ENCODE measurements around the gene GIMAP5.

Gene GIMAP5

DNA sequence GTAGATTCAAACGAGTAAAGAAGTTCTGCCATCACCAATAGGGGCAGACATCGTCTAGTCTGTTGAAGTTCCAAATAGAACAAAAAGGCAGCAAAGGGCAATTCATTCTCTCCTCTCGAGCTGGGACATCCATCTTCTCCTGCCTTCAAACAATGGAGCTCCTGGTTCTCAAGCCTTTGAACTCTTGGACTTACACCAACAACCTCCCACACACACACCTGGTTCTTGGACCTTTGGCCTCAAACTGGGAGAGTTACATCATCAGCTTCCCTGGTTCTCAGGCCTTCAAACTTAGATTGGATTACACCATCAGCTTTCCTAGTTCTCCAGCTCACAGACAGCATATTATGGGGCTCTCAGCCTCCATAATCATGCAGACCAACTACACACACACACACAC lies 9.8 kb upstream of the GIMAP5 start:
- H3K9me3 Mint-ChIP-seq: peaks cover 26% of the 10 kb centered on the region
- H3K4me3 Mint-ChIP-seq: no peak overlapping the region
- H3K27ac Mint-ChIP-seq: peak overlapping the region; percentile 10
- H3K36me3 Mint-ChIP-seq (ENCODE audit: low read depth): peaks cover 52% of the 10 kb centered on the region
- H3K27me3 Mint-ChIP-seq: no peaks in the 10 kb centered on the region
- peaks cover 59% of the 10 kb centered on the region for H3K4me1 Mint-ChIP-seq (ENCODE audit: low read depth)

- Mint-ChIP-seq H3K4me3 (no peak overlapping the region), H3K27me3 (no peaks in the 10 kb centered on the region), H3K27ac (no peak overlapping the region), H3K4me1 (ENCODE audit: low read depth) (peaks cover 59% of the 10 kb centered on the region), H3K36me3 (ENCODE audit: low read depth) (peaks cover 46% of the 10 kb centered on the region), H3K9me3 (peaks cover 26% of the 10 kb centered on the region)
These were observed 9.2 kb upstream of the GIMAP5 start for GRCh38 chr7:150728011-150728410.

DNA sequence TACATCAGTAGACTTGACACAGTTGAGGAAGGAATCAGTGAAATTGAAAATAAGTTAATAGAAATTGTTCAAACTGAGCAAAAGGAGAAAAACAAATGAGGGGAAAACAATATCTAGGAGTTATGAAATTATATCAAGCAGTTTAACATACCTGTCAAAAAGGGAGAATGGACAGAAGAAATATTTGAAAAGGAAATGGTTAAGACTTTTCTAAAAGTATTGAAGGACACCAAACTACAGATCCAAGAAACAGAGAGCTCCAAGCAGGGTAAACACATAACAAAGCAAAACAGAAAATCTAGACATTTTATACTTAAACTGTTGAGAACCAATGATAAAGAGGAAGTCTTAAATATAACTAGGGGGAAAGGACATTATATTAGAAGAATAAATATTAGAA lies 8.6 kb upstream of the GIMAP5 start:
- H3K36me3 Mint-ChIP-seq (ENCODE audit: low read depth): peaks cover 40% of the 10 kb centered on the region
- peaks cover 26% of the 10 kb centered on the region for H3K9me3 Mint-ChIP-seq
- H3K4me3 Mint-ChIP-seq: peak overlapping the region; percentile 2
- peaks cover 59% of the 10 kb centered on the region for H3K4me1 Mint-ChIP-seq (ENCODE audit: low read depth)
- H3K27me3 Mint-ChIP-seq: no peaks in the 10 kb centered on the region
- peak overlapping the region; percentile 43 for H3K27ac Mint-ChIP-seq

- H3K9me3 Mint-ChIP-seq: peaks cover 17% of the 10 kb centered on the region
- H3K36me3 Mint-ChIP-seq (ENCODE audit: low read depth): peaks cover 22% of the 10 kb centered on the region
- peaks cover 81% of the 10 kb centered on the region for H3K4me1 Mint-ChIP-seq (ENCODE audit: low read depth)
- peak overlapping the region; percentile 74 for H3K4me3 Mint-ChIP-seq
- peak overlapping the region; percentile 96 for H3K27ac Mint-ChIP-seq
- no peaks in the 10 kb centered on the region for H3K27me3 Mint-ChIP-seq
These were observed 5.3 kb upstream of the GIMAP5 start for GRCh38 chr7:150731916-150732315.

DNA sequence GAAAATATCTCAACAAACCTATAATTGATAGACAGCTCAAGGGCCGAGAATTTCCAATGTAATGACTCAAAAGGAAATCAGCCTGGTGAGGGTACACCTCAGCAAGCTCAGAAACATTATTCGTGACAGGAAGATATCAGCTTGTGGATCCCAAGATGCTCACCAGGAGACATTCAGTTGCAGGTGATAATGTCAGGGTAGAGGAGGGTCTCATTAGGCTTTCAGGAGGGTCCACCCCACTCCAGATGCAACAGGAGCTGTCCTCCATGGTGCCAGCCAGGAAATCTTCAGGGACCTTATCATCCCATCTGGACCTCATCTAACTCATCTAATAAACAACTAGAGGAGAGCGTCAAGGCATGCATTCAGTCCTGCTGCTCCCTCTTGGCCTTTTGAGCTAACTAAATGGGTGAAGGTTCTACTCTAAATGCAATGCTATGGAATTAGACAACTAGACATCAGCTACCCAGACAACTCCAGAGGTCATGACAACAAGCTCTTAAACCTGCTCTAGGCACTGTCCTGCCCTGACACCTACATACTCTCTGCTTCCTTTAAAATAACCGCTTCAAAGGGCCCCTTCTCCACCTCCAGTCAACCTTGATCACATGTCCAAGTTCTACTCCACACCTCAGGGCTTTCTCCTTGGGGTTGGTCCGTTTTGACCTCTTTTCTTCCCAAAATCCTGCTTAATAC lies 4.3 kb upstream of the GIMAP5 start:
- Mint-ChIP-seq H3K27me3 (no peaks in the 10 kb centered on the region), H3K4me3 (peak overlapping the region; percentile 74)

DNA sequence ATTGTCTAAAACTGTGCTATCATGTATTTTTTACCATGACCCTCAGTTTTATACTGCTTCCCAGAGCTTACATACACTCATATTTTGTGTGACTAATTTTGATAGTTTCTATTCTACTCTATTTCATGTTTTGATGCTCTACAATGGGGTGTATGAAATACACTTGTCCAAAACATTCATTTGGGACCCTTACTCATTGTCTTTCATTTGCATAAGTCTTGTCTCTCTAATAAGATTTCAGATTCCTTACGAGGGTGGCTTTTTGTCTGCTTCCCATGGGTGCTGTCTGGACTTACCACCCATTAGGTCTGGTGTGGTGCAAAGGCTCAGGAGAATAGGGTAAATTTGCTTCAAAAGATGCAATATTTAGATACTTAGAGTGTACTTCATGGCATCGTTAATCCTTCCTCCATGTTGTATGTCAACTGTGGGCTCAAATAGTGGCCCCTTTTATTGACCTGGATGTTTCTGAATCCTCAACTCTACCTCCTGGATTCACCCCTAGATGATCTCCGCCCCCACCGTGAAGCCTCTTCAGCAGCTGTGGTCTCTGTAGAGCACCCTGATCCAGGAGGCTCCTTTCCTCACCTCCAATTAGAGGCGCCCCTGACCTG lies 3.6 kb upstream of the GIMAP5 start:
- H3K4me3 Mint-ChIP-seq: peak overlapping the region; percentile 74
- peaks cover 90% of the 10 kb centered on the region for H3K4me1 Mint-ChIP-seq (ENCODE audit: low read depth)
- peaks cover 5% of the 10 kb centered on the region for H3K9me3 Mint-ChIP-seq
- H3K27ac Mint-ChIP-seq: peak overlapping the region; percentile 96
- peaks cover 13% of the 10 kb centered on the region for H3K36me3 Mint-ChIP-seq (ENCODE audit: low read depth)
- no peaks in the 10 kb centered on the region for H3K27me3 Mint-ChIP-seq

More for the DNA sequence above, 4.3 kb upstream of the GIMAP5 start:
- peaks cover 12% of the 10 kb centered on the region for H3K9me3 Mint-ChIP-seq
- peak overlapping the region; percentile 96 for H3K27ac Mint-ChIP-seq
- peaks cover 86% of the 10 kb centered on the region for H3K4me1 Mint-ChIP-seq (ENCODE audit: low read depth)
- H3K36me3 Mint-ChIP-seq (ENCODE audit: low read depth): peaks cover 13% of the 10 kb centered on the region

DNA sequence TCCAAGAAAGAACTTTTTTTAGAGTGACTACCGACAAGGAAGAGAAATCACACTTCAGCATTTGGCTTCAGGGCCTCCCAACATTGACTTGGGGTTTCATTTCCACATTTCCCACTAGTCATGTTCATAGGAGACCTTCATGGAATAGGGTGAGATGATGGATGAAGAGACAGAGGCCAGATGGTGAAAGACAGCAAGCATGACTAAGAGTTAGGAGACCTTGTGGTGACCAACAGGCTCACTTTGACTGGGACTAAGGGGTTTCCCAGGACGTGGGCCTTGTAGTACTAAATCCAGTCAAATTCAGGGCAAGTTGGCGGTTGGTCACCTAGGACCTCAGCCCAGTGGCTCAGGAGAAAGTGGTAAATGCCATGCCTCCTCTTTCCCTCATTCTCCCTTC lies 3.0 kb upstream of the GIMAP5 start:
- Mint-ChIP-seq H3K27me3 (no peaks in the 10 kb centered on the region), H3K36me3 (ENCODE audit: low read depth) (peaks cover 15% of the 10 kb centered on the region), H3K27ac (peak overlapping the region; percentile 96), H3K9me3 (no peaks in the 10 kb centered on the region), H3K4me3 (peak overlapping the region; percentile 74), H3K4me1 (ENCODE audit: low read depth) (peaks cover 89% of the 10 kb centered on the region)

DNA sequence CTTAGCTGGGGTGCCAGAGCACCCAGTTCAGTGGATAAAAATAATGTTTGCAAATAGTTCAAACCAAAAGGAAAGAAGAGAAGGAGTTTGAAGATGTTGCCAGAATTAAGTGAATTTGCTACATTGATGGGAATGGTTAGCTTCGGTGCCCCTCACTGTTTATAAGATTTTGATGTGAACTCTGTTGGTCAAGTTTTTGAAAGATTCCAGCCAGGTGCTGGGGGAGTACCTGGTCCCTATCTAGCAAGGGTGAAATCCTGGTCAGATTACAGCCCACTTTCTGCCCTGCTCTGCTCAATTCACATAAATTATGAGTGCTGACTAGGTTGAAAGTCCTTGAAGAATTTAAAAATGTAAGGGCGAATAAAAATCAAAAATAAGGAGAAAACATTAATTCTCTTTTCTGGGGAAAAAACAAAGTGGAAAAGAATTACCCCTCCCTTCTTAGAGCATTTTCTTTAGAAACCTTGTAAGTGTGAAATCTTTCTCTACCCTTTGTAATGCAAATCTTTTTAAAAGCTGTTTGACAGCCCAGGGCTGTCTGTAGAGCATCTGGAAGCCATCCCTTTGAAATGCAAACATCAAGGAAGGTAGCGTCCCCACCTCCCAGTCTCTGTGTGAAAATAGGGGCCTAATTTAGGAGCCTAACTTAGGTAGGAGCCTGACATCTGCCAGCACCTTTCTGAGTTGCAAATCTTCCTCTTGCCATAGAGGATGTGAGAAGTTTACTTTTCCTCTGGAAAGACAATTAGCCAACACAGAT lies 1.4 kb upstream of the GIMAP5 start:
- peak overlapping the region; percentile 96 for H3K27ac Mint-ChIP-seq
- no peaks in the 10 kb centered on the region for H3K27me3 Mint-ChIP-seq
- H3K36me3 Mint-ChIP-seq (ENCODE audit: low read depth): peaks cover 29% of the 10 kb centered on the region
- H3K4me1 Mint-ChIP-seq (ENCODE audit: low read depth): peaks cover 88% of the 10 kb centered on the region
- no peaks in the 10 kb centered on the region for H3K9me3 Mint-ChIP-seq
- peak overlapping the region; percentile 88 for H3K4me3 Mint-ChIP-seq

DNA sequence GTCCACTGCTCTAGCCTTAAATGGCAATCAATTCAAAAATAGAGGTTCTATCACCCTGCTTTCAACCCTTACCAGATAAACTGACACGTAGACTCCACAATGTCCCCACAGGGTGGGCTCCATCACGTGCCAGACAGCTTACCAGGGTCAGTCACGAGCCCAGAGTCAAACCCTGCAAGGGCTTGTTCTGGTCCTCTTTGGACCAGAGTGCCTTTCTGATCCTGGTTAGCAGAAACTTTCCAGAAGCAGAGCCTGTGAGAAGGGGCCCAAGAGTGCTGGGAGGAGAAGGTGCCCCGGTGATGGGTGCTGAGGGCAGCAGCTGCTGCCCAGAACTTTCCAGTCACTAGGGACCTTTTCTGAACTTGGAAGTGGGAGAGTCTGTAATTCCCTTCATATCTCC lies 354 bp upstream of the GIMAP5 start:
- Mint-ChIP-seq H3K27ac (peak overlapping the region; percentile 96), H3K4me3 (peak overlapping the region; percentile 88), H3K4me1 (ENCODE audit: low read depth) (peaks cover 90% of the 10 kb centered on the region), H3K36me3 (ENCODE audit: low read depth) (peaks cover 40% of the 10 kb centered on the region), H3K9me3 (no peaks in the 10 kb centered on the region), H3K27me3 (no peaks in the 10 kb centered on the region)

DNA sequence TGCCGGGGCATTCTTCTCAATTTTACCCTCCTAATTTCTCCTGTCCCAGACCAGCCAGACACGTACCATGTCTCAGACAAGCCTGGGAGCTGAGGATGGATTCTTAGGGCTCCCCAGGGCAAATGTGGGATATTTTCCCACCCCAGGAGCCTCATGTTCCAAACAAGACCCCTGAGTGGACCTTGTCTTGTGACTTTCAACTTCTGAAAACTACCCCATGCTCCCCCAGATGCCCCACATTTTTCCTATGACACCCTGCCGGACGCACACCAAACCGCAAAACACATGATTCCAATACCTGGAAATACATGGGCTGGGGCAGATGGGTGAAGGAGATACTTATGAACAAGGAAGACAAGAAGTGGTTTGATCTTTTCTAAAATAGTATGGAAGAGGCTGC lies 874 bp downstream of the GIMAP5 start:
- Mint-ChIP-seq H3K36me3 (ENCODE audit: low read depth) (peaks cover 52% of the 10 kb centered on the region), H3K9me3 (no peaks in the 10 kb centered on the region), H3K27ac (peak overlapping the region; percentile 96), H3K27me3 (no peaks in the 10 kb centered on the region), H3K4me1 (ENCODE audit: low read depth) (peaks cover 90% of the 10 kb centered on the region), H3K4me3 (peak overlapping the region; percentile 88)

DNA sequence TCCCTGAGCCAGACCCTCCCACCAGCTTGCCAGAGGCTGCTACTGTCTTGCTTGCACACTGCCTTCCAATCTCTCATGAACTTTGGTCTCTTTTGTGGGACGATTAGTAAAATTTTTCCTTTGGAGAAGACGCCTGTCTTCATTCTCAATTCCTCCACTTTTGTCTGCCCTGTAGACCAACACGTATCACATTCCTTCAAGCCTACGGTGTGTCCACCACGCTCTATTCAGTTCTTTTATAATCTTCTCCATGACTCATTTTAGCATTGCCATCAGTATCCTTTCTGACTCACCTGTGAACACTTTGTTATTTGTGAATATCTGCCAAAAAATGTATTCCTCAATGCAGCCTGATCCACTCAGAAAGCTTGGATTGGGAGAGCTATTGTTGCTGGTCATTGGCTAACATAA lies 1.4 kb downstream of the GIMAP5 start:
- Mint-ChIP-seq H3K9me3 (no peaks in the 10 kb centered on the region), H3K4me1 (ENCODE audit: low read depth) (peaks cover 90% of the 10 kb centered on the region), H3K36me3 (ENCODE audit: low read depth) (peaks cover 57% of the 10 kb centered on the region), H3K27ac (peak overlapping the region; percentile 96), H3K27me3 (no peaks in the 10 kb centered on the region), H3K4me3 (peak overlapping the region; percentile 88)

- Mint-ChIP-seq H3K27ac (peak overlapping the region; percentile 96), H3K36me3 (ENCODE audit: low read depth) (peaks cover 61% of the 10 kb centered on the region), H3K9me3 (no peaks in the 10 kb centered on the region), H3K27me3 (no peaks in the 10 kb centered on the region), H3K4me1 (ENCODE audit: low read depth) (peaks cover 90% of the 10 kb centered on the region), H3K4me3 (peak overlapping the region; percentile 88)
These were observed 1.8 kb downstream of the GIMAP5 start for GRCh38 chr7:150739033-150739432.

GRCh38 chr7:150740053-150740452 lies 2.8 kb downstream of the GIMAP5 start:
- no peaks in the 10 kb centered on the region for H3K27me3 Mint-ChIP-seq
- H3K27ac Mint-ChIP-seq: peak overlapping the region; percentile 97
- peak overlapping the region; percentile 88 for H3K4me3 Mint-ChIP-seq
- H3K36me3 Mint-ChIP-seq (ENCODE audit: low read depth): peaks cover 71% of the 10 kb centered on the region
- H3K4me1 Mint-ChIP-seq (ENCODE audit: low read depth): peaks cover 90% of the 10 kb centered on the region
- no peaks in the 10 kb centered on the region for H3K9me3 Mint-ChIP-seq

GRCh38 chr7:150742286-150742968 lies 5.2 kb downstream of the GIMAP5 start:
- H3K4me3 Mint-ChIP-seq: peak overlapping the region; percentile 88
- H3K27me3 Mint-ChIP-seq: no peaks in the 10 kb centered on the region
- peaks cover 87% of the 10 kb centered on the region for H3K4me1 Mint-ChIP-seq (ENCODE audit: low read depth)
- peaks cover 77% of the 10 kb centered on the region for H3K36me3 Mint-ChIP-seq (ENCODE audit: low read depth)
- no peaks in the 10 kb centered on the region for H3K9me3 Mint-ChIP-seq
- H3K27ac Mint-ChIP-seq: peak overlapping the region; percentile 83
